ENCODE measurements around the gene THYN1. TPM values are rescaled to one million over a fixed set of nuclear protein-coding genes. Genes with fewer than 3 reads are reported as not detected.

Gene THYN1
- total and polyA plus RNA-seq, 2 donors (not counting 3 experiments of a cell fraction or from before 2014, with no cell fraction given), result 35.7 to 38.0 TPM

DNA sequence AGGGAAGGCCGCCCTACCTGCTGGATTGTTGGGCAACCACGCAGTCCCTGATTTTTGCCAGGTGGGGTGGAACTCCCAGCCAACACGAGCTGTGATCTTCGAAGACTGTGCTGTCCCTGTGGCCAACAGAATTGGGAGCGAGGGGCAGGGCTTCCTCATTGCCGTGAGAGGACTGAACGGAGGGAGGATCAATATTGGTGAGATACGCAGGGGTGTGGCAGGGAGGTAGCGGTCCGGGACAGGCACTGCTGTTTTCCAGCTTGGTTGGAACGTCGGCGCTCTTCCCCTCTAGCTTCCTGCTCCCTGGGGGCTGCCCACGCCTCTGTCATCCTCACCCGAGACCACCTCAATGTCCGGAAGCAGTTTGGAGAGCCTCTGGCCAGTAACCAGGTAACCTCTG is 7.8 kb upstream of the THYN1 start:
- DNase-seq (ENCODE audit: low read depth, low spot score) (no peak), FAIRE-seq (no peak)
- no peak overlapping the region for H3K9ac ChIP-seq (replicated peaks; ENCODE audit: extremely low read depth, insufficient read depth, low read length)
- H3K27me3 ChIP-seq (ENCODE audit: control insufficient read depth in 2 of 2, insufficient read depth in 2 of 2, low read length in 2 of 2), result no peaks in the 10 kb centered on the region
- no peak overlapping the region for H2AFZ ChIP-seq (ENCODE audit: low read depth, low read length)
- no peaks in the 10 kb centered on the region for H3K9me1 ChIP-seq (replicated peaks; ENCODE audit: control insufficient read depth, extremely low read depth, insufficient read depth, low read length)
- ChIA-PET CTCF (interaction anchor here (0.6 to 2.0 kb wide), 3 partner anchors 9 to 242 kb away, joined by 4 to 8 read pairs (median 5); no protein-coding TSS in a partner anchor), POLR2A (no interaction called here)
- H3K9me3 ChIP-seq (replicated peaks; ENCODE audit: control insufficient read depth, insufficient read depth, low read length), result no peaks in the 10 kb centered on the region
- peaks cover 6 to 17% of the 10 kb centered on the region in 2 experiments for H3K36me3 ChIP-seq (ENCODE audit: control insufficient read depth in 2 of 2, extremely low read depth in 1 of 2, insufficient read depth in 2 of 2, low read length in 2 of 2)
- TF ChIP-seq EZH2 (IDR thresholded peaks at IDR 0.05; ENCODE audit: borderline replicate concordance, low read depth, low read length, severe bottlenecking), result no peak
- no peaks in the 10 kb centered on the region for H3K4me1 ChIP-seq (ENCODE audit: control insufficient read depth, extremely low read depth, insufficient read depth, low read length)
- no peak overlapping the region for H3K27ac ChIP-seq (ENCODE audit: insufficient read depth, low read depth, low read length)
- no peaks in the 10 kb centered on the region for H4K20me1 ChIP-seq (replicated peaks; ENCODE audit: control insufficient read depth, extremely low read depth, insufficient read depth, low read length)
- H3K4me3 ChIP-seq (replicated peaks in 1 of 3; ENCODE audit: insufficient read depth in 1 of 3, low read depth in 1 of 3, low read length in 3 of 3), result no peak overlapping the region
- intact Hi-C loops (cut with micrococcal nuclease) (no loop called here), dilution Hi-C loops (cut with MboI; ENCODE audit: extremely low pct_ligation_motif_present, low sequenced_read_pairs) (no loop called here)
- no TSS peak for BruUV-seq (replicated peaks)
- H3K4me2 ChIP-seq (ENCODE audit: insufficient read depth, low read length), result no peak overlapping the region
- no peaks in the 10 kb centered on the region for H3K79me2 ChIP-seq (ENCODE audit: control insufficient read depth, insufficient read depth, low read length)

- Histone ChIP-seq H3K27ac (ENCODE audit: insufficient read depth, low read depth, low read length) (no peak overlapping the region), H3K9me3 (replicated peaks; ENCODE audit: control insufficient read depth, insufficient read depth, low read length) (no peaks in the 10 kb centered on the region), H3K27me3 (ENCODE audit: control insufficient read depth in 2 of 2, insufficient read depth in 2 of 2, low read length in 2 of 2) (no peaks in the 10 kb centered on the region), H4K20me1 (replicated peaks; ENCODE audit: control insufficient read depth, extremely low read depth, insufficient read depth, low read length) (no peaks in the 10 kb centered on the region), H3K4me2 (ENCODE audit: insufficient read depth, low read length) (no peak overlapping the region), H3K4me1 (ENCODE audit: control insufficient read depth, extremely low read depth, insufficient read depth, low read length) (no peaks in the 10 kb centered on the region), H3K4me3 (replicated peaks in 1 of 3; ENCODE audit: insufficient read depth in 1 of 3, low read depth in 1 of 3, low read length in 3 of 3) (no peak overlapping the region), H3K9ac (replicated peaks; ENCODE audit: extremely low read depth, insufficient read depth, low read length) (no peak overlapping the region), H3K36me3 (ENCODE audit: control insufficient read depth in 2 of 2, extremely low read depth in 1 of 2, insufficient read depth in 2 of 2, low read length in 2 of 2) (peaks cover 6 to 17% of the 10 kb centered on the region in 2 experiments), H2AFZ (ENCODE audit: low read depth, low read length) (no peak overlapping the region), H3K79me2 (ENCODE audit: control insufficient read depth, insufficient read depth, low read length) (no peaks in the 10 kb centered on the region), H3K9me1 (replicated peaks; ENCODE audit: control insufficient read depth, extremely low read depth, insufficient read depth, low read length) (no peaks in the 10 kb centered on the region)
- no TSS peak for BruUV-seq (replicated peaks)
- CTCF ChIA-PET, result interaction anchor here (1.7 to 2.0 kb wide), 2 partner anchors 9 kb away, joined by 5 to 8 read pairs; no protein-coding TSS in a partner anchor
- POLR2A ChIA-PET, result no interaction called here
- no peak for FAIRE-seq
- dilution Hi-C loops (cut with MboI; ENCODE audit: extremely low pct_ligation_motif_present, low sequenced_read_pairs), result no loop called here
- intact Hi-C loops (cut with micrococcal nuclease), result no loop called here
- no peak for DNase-seq (ENCODE audit: low read depth, low spot score)
- TF ChIP-seq CTCF (IDR thresholded peaks at IDR 0.05; ENCODE audit: extremely low read depth in 1 of 2, insufficient read depth in 1 of 2, low read depth in 1 of 2, low read length in 2 of 2), result no peak
- TF ChIP-seq GATA2 (IDR thresholded peaks at IDR 0.05; ENCODE audit: insufficient read depth, insufficient read length, low read depth, low read length), result no peak
- TF ChIP-seq POLR2AphosphoS5 (IDR thresholded peaks at IDR 0.05; ENCODE audit: insufficient read depth, low read depth, low read length), result no peak
- TF ChIP-seq POLR2A (IDR thresholded peaks at IDR 0.05; ENCODE audit: low read depth, low read length), result no peak
- no peak for TF ChIP-seq FOS (IDR thresholded peaks at IDR 0.05; ENCODE audit: borderline replicate concordance, insufficient read depth, low read length)
- no peak for TF ChIP-seq JUN (IDR thresholded peaks at IDR 0.05; ENCODE audit: borderline replicate concordance, insufficient read depth, insufficient read length, low read depth)
- no peak for TF ChIP-seq MYC (IDR thresholded peaks at IDR 0.05; ENCODE audit: low read depth, low read length)
- TF ChIP-seq, protein P1, sequence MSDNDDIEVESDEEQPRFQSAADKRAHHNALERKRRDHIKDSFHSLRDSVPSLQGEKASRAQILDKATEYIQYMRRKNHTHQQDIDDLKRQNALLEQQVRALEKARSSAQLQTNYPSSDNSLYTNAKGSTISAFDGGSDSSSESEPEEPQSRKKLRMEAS (IDR thresholded peaks at IDR 0.05; ENCODE audit: insufficient read depth, insufficient read length), result no peak
- TF ChIP-seq EZH2 (IDR thresholded peaks at IDR 0.05; ENCODE audit: borderline replicate concordance, low read depth, low read length, severe bottlenecking), result no peak
Measured at GRCh38 chr11:134260503-134260902, 7.4 kb upstream of the THYN1 start.

All from endothelial cell of umbilical vein (primary cell).